Nephron progenitor cell (in vitro differentiated cells): ENCODE data around the gene EVC.

Experiments
- DNase-seq: peaks from one replicate; pipeline ENCODE4 v3.0.0; 2021
- H3K27ac Mint-ChIP-seq: 2 replicates; pipeline ENCODE4 v1.8.0; 2021; ENCODE audit warnings: mild to moderate bottlenecking, moderate library complexity, mixed read lengths
- H3K27me3 Mint-ChIP-seq: 2 replicates; pipeline ENCODE4 v1.8.0; 2021; ENCODE audit warnings: mild to moderate bottlenecking, low read depth, mixed read lengths; ENCODE audit not compliant: poor library complexity
- H3K36me3 Mint-ChIP-seq: 2 replicates; pipeline ENCODE4 v1.8.0; 2021; ENCODE audit warnings: low read depth, mixed read lengths
- H3K4me1 Mint-ChIP-seq: 2 replicates; pipeline ENCODE4 v1.8.0; 2021; ENCODE audit warnings: mixed read lengths
- H3K4me3 Mint-ChIP-seq: 2 replicates; pipeline ENCODE4 v1.8.0; 2021; ENCODE audit warnings: mild to moderate bottlenecking, moderate library complexity, mixed read lengths
- H3K9me3 Mint-ChIP-seq: 2 replicates; pipeline ENCODE4 v1.8.0; 2021; ENCODE audit warnings: mild to moderate bottlenecking, moderate library complexity, mixed read lengths
- TF ChIP-seq, protein P1 (sequence below): fragments of 200-600 bp; sonication (generic); IDR thresholded peaks from 2 replicates; pipeline ENCODE4 v1.5.0; 2021; ENCODE audit warnings: antibody characterized with exemption

The EVC gene

DNA sequence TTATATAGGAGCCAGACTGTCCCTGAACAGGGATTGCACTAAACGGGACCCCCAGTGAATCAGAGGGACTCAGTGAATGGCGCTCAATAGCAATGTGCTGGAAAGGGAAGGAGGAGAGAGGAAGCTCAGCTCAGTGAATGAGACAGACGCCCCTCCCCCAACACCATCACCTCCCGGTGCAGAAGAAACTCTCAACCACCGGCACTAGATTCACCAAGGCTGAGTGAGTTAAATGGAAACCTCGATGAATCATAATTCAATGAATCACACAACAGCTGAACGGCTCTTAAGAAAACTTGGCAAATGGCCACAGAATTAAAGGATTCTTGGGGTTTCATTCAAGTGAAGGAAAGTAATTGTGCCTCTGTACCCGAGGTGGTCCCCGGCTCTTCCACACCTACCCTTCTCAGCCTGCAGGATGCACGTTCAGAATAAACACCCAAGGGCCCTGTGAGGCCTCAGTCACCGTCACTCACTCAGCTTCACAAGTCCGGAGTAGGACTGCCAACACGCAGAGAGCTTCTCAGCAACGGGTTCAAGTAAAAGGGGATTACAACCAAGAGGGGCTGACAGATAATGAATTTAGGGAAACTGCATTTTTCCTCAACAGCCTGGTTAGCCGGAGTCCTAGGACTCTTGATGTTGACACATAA is 152.6 kb downstream of the EVC start:
- H3K4me1 Mint-ChIP-seq, result no peaks in the 10 kb centered on the region
- H3K36me3 Mint-ChIP-seq, result peaks cover 9% of the 10 kb centered on the region
- TF ChIP-seq, protein P1, sequence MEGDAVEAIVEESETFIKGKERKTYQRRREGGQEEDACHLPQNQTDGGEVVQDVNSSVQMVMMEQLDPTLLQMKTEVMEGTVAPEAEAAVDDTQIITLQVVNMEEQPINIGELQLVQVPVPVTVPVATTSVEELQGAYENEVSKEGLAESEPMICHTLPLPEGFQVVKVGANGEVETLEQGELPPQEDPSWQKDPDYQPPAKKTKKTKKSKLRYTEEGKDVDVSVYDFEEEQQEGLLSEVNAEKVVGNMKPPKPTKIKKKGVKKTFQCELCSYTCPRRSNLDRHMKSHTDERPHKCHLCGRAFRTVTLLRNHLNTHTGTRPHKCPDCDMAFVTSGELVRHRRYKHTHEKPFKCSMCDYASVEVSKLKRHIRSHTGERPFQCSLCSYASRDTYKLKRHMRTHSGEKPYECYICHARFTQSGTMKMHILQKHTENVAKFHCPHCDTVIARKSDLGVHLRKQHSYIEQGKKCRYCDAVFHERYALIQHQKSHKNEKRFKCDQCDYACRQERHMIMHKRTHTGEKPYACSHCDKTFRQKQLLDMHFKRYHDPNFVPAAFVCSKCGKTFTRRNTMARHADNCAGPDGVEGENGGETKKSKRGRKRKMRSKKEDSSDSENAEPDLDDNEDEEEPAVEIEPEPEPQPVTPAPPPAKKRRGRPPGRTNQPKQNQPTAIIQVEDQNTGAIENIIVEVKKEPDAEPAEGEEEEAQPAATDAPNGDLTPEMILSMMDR, result no peak
- H3K27me3 Mint-ChIP-seq, result no peaks in the 10 kb centered on the region
- H3K4me3 Mint-ChIP-seq, result no peak overlapping the region
- no peaks in the 10 kb centered on the region for H3K9me3 Mint-ChIP-seq
- H3K27ac Mint-ChIP-seq, result no peak overlapping the region
- DNase-seq, result no peak
